ENCODE measurements around the gene CA5A. TPM values are rescaled to one million over a fixed set of nuclear protein-coding genes. Genes with fewer than 3 reads are reported as not detected.
"Not testable (repeated sequence)": the region's sequence is repeated elsewhere in the genome, so short reads cannot be mapped to it uniquely, and the experiment has no call there.

The CA5A gene
- total and polyA plus RNA-seq, 7 donors, result not detected

GRCh38 chr16:87982581-87983041, 46.3 kb upstream of the CA5A start:
- 82 to 92% methylated on average over 17 of the region's 17 CpGs for WGBS, 2 donors
- H3K4me3 ChIP-seq, result no peak overlapping the region
- peak; percentile 32 for DNase-seq
- H3K36me3 ChIP-seq, result peaks cover 0 to 34% (median 0%) of the 10 kb centered on the region in 4 donors
- TF ChIP-seq EP300 (IDR thresholded peaks at IDR 0.05), result no peak
- no peak for TF ChIP-seq CTCF (IDR thresholded peaks at IDR 0.05)
- TF ChIP-seq POLR2A (IDR thresholded peaks at IDR 0.05), result no peak
- no peak for TF ChIP-seq POLR2AphosphoS5 (IDR thresholded peaks at IDR 0.05)
- no peaks in the 10 kb centered on the region for H3K27me3 ChIP-seq
- intact Hi-C loops (cut with DNase I), result loop anchor here (10.0 kb wide), 1 partner anchor 452 kb away; no protein-coding TSS in a partner anchor
- H3K27ac ChIP-seq, result no peak overlapping the region
- no peaks in the 10 kb centered on the region for H3K9me3 ChIP-seq
- H3K4me1 ChIP-seq, result no peaks in the 10 kb centered on the region

GRCh38 chr16:87981376-87981775, 45.0 kb upstream of the CA5A start:
- not testable (repeated sequence) for H3K4me3 ChIP-seq, H3K27ac ChIP-seq, H3K9me3 ChIP-seq, H3K4me1 ChIP-seq, H3K27me3 ChIP-seq
- peaks cover 0 to 34% (median 0%) of the 10 kb centered on the region in 4 donors for H3K36me3 ChIP-seq
- intact Hi-C loops (cut with DNase I), result loop anchor here (10.0 kb wide), 1 partner anchor 453 kb away; no protein-coding TSS in a partner anchor
- 77 to 84% methylated on average over 4 of the region's 4 CpGs for WGBS, 2 donors
- peak; percentile 4 for DNase-seq

GRCh38 chr16:87979911-87980630, 43.7 kb upstream of the CA5A start:
- not testable (repeated sequence) for H3K9me3 ChIP-seq, H3K4me3 ChIP-seq, H3K27me3 ChIP-seq, H3K4me1 ChIP-seq, H3K27ac ChIP-seq
- DNase-seq, result peak; percentile 27
- 83 to 84% methylated on average over 12 of the region's 12 CpGs for WGBS, 2 donors
- H3K36me3 ChIP-seq, result peaks cover 0 to 29% (median under 1%) of the 10 kb centered on the region in 4 donors
- intact Hi-C loops (cut with DNase I), result loop anchor here (10.0 kb wide), 1 partner anchor 455 kb away; no protein-coding TSS in a partner anchor

- H3K4me3 ChIP-seq, result no peak overlapping the region
- intact Hi-C loops (cut with DNase I), result no loop called here
- no peaks in the 10 kb centered on the region for H3K27me3 ChIP-seq
- no peaks in the 10 kb centered on the region for H3K9me3 ChIP-seq
- H3K27ac ChIP-seq, result no peak overlapping the region
- TF ChIP-seq POLR2A (IDR thresholded peaks at IDR 0.05), result no peak
- no peak for TF ChIP-seq EP300 (IDR thresholded peaks at IDR 0.05)
- TF ChIP-seq CTCF (IDR thresholded peaks at IDR 0.05), result no peak
- no peak for TF ChIP-seq POLR2AphosphoS5 (IDR thresholded peaks at IDR 0.05)
- peak; percentile 29 for DNase-seq
- 81 to 96% methylated on average over 8 of the region's 8 CpGs for whole genome bisulfite sequencing, 2 donors
- no peaks in the 10 kb centered on the region for H3K4me1 ChIP-seq
- peaks cover 0 to 22% (median 2%) of the 10 kb centered on the region in 4 donors for H3K36me3 ChIP-seq
Observed at GRCh38 chr16:87979352-87979751, 43.0 kb upstream of the CA5A start.

GRCh38 chr16:87978127-87978526, 41.8 kb upstream of the CA5A start:
- Histone ChIP-seq H3K4me1 (no peaks in the 10 kb centered on the region), H3K27ac (no peak overlapping the region), H3K4me3 (no peak overlapping the region), H3K36me3 (peaks cover 0 to 20% (median 2%) of the 10 kb centered on the region in 4 donors), H3K27me3 (no peaks in the 10 kb centered on the region), H3K9me3 (no peaks in the 10 kb centered on the region)
- no peak for TF ChIP-seq POLR2AphosphoS5 (IDR thresholded peaks at IDR 0.05)
- no peak for TF ChIP-seq EP300 (IDR thresholded peaks at IDR 0.05)
- TF ChIP-seq POLR2A (IDR thresholded peaks at IDR 0.05), result no peak
- no peak for TF ChIP-seq CTCF (IDR thresholded peaks at IDR 0.05)
- no peak for DNase-seq
- intact Hi-C loops (cut with DNase I), result no loop called here
- WGBS, 2 donors, result 88 to 90% methylated on average over 5 of the region's 5 CpGs

All from sigmoid colon (tissue), 7 donors.